Parietal lobe (tissue), 2 donors: ENCODE measurements around the gene THPO. TPM values are rescaled to one million over a fixed set of nuclear protein-coding genes. Genes with fewer than 3 reads are reported as not detected.

Experiments used
- small RNA-seq: library from RNA; depleted of rRNA; stranded (forward); fragments of <200 nt; gene quantifications from one replicate; pipeline ENCODE3, GENCODE V24; 2014; ENCODE audit warnings: low replicate concordance
- total RNA-seq: library from RNA; depleted of rRNA; stranded (reverse); fragments of >200 nt; gene quantifications from one replicate; pipeline ENCODE4 v1.2.3, GENCODE V29; 2014

The THPO gene
- total RNA-seq, result 0.63 TPM

GRCh38 chr3:184377882-184378445 is at the start of gene THPO:
Gene THPO (minus strand): TSS chr3:184378207. CDS start chr3:184376259, 1,948 bp downstream.

GRCh38 chr3:184379358-184380184 is 1.6 kb upstream of the THPO start, which contains the start of gene CHRD:
Gene CHRD (plus strand): TSS chr3:184380054. CDS start chr3:184380319, 265 bp downstream.

GRCh38 chr3:184361532-184361931 is 16.5 kb downstream of the THPO start, which contains the start of the genes CLCN2 and POLR2H:
Gene CLCN2 (minus strand): TSS chr3:184361605. CDS start chr3:184361479, 126 bp downstream.
Gene POLR2H (plus strand): TSS chr3:184361710. CDS start chr3:184363493, 1,783 bp downstream.

GRCh38 chr3:184337399-184337714 is 40.6 kb downstream of the THPO start, which contains the start of gene FAM131A:
Gene FAM131A (plus strand): TSS chr3:184337600. CDS start chr3:184337631, 31 bp downstream.

Small RNAs within 50 kb of the gene (small RNA-seq; reads per million reads assigned to genes)
- gene SNORD66, result 427 reads per million, percentile 97 among the genes with 10 or more reads in this experiment

Other genes with a start within 250 kb of the THPO start
- 61.7 TPM for gene EIF2B5, start 242.8 kb downstream of the THPO start, total RNA-seq
- gene DVL3, start 222.8 kb downstream of the THPO start, total RNA-seq, result 51.6 TPM
- gene AP2M1, start 203.4 kb downstream of the THPO start, total RNA-seq, result 295 TPM
- 79.2 TPM for gene ABCF3, start 192.0 kb downstream of the THPO start, total RNA-seq
- gene VWA5B2, start 148.6 kb downstream of the THPO start, total RNA-seq, result 0.63 TPM
- 15.7 TPM for gene ALG3, start 129.2 kb downstream of the THPO start, total RNA-seq
- gene EEF1AKMT4, start 128.5 kb downstream of the THPO start, total RNA-seq, result 0.63 TPM
- gene CAMK2N2, start 116.7 kb downstream of the THPO start, total RNA-seq, result 3.4 TPM
- 6.9 TPM for gene ECE2, start 102.2 kb downstream of the THPO start, total RNA-seq
- 260 TPM for gene PSMD2, start 79.0 kb downstream of the THPO start, total RNA-seq
- 118 TPM for gene EIF4G1, start 63.6 kb downstream of the THPO start, total RNA-seq
- 62.6 TPM for gene FAM131A, start 40.6 kb downstream of the THPO start, total RNA-seq
- 15.0 TPM for gene CLCN2, start 16.6 kb downstream of the THPO start, total RNA-seq
- 44.1 TPM for gene POLR2H, start 16.5 kb downstream of the THPO start, total RNA-seq
- 12.5 TPM for gene CHRD, start 1.8 kb upstream of the THPO start, total RNA-seq
- gene EPHB3, start 183.6 kb upstream of the THPO start, total RNA-seq, result 5.3 TPM